DND-41 (cell line): ENCODE results near the gene PRDM2.

Experiments used
- ATAC-seq: fragments of 200-7000 bp; cut with Tn5 transposase; 3 replicates; pipeline ENCODE4 v1.9.1; 2021; ENCODE audit warnings: low read depth; ENCODE audit not compliant: insufficient read depth
- DNase-seq: peaks from one replicate; pipeline ENCODE4 v3.0.0-alpha.2; 2020
- H2AFZ ChIP-seq: 2 replicates; pipeline ENCODE4 v1.6.0; 2012; ENCODE audit warnings: low read depth, low read length
- H3K27ac ChIP-seq: 2 replicates; pipeline ENCODE4 v1.5.1; 2012; ENCODE audit warnings: low read length, inconsistent platforms
- H3K27me3 ChIP-seq: fragments of 200-600 bp; sonication (generic); 2 replicates; pipeline ENCODE4 v1.6.0; 2012; ENCODE audit warnings: low read length, mild to moderate bottlenecking, inconsistent platforms; ENCODE audit not compliant: insufficient read depth, poor library complexity
- H3K36me3 ChIP-seq: 2 replicates; pipeline ENCODE4 v1.5.1; 2012; ENCODE audit warnings: low read length, inconsistent platforms; ENCODE audit not compliant: insufficient read depth
- H3K4me1 ChIP-seq: 2 replicates; pipeline ENCODE4 v1.5.1; 2012; ENCODE audit warnings: mild to moderate bottlenecking, low read length; ENCODE audit not compliant: insufficient read depth
- H3K4me2 ChIP-seq: 2 replicates; pipeline ENCODE4 v1.6.0; 2012; ENCODE audit warnings: mild to moderate bottlenecking, moderate library complexity, low read length, inconsistent platforms; ENCODE audit not compliant: insufficient read depth
- H3K4me3 ChIP-seq, 2 experiments: fragments of 200-600 bp in 1 of 2; shearing (Covaris generic) in 1 of 2; 2 replicates each; pipeline ENCODE4 v1.5.1; 2012 to 2016; ENCODE audit warnings: inconsistent platforms in 2 of 2, low read length in 2 of 2, mild to moderate bottlenecking in 2 of 2, low read depth in 1 of 2, moderate library complexity in 1 of 2
- H3K79me2 ChIP-seq: 2 replicates; pipeline ENCODE4 v1.6.0; 2012; ENCODE audit warnings: low read length, inconsistent platforms; ENCODE audit not compliant: insufficient read depth
- H3K9ac ChIP-seq: 2 replicates; pipeline ENCODE4 v1.6.0; 2012; ENCODE audit warnings: low read depth, mild to moderate bottlenecking, inconsistent platforms, low read length, moderate library complexity
- H3K9me3 ChIP-seq: 2 replicates; pipeline ENCODE4 v1.5.1; 2012; ENCODE audit warnings: low read length, moderate library complexity, mild to moderate bottlenecking, inconsistent platforms; ENCODE audit not compliant: insufficient read depth, severe bottlenecking
- H4K20me1 ChIP-seq: 2 replicates; pipeline ENCODE4 v1.6.0; 2012; ENCODE audit warnings: low read length; ENCODE audit not compliant: insufficient read depth
- CTCF ChIP-seq: IDR thresholded peaks from 2 replicates; pipeline ENCODE4 v1.5.1; 2012; ENCODE audit warnings: borderline replicate concordance, low read length, moderate library complexity, mild to moderate bottlenecking; ENCODE audit not compliant: poor library complexity, severe bottlenecking; ENCODE audit errors: extremely low read depth
- EZH2 ChIP-seq: IDR thresholded peaks from 3 replicates; pipeline ENCODE4 v1.6.1; 2012; ENCODE audit warnings: borderline replicate concordance, low read depth, mild to moderate bottlenecking, moderate library complexity, low read length, inconsistent platforms; ENCODE audit not compliant: severe bottlenecking

Gene PRDM2

GRCh38 chr1:13869172-13869797, 169.3 kb downstream of the PRDM2 start:
- Histone ChIP-seq H3K9ac (no peak overlapping the region), H3K79me2 (no peaks in the 10 kb centered on the region), H2AFZ (no peak overlapping the region), H3K4me1 (no peaks in the 10 kb centered on the region), H3K9me3 (no peaks in the 10 kb centered on the region), H3K4me3 (no peak overlapping the region), H4K20me1 (no peaks in the 10 kb centered on the region), H3K36me3 (no peaks in the 10 kb centered on the region), H3K27me3 (peaks cover 11% of the 10 kb centered on the region), H3K4me2 (no peak overlapping the region), H3K27ac (no peak overlapping the region)
- TF ChIP-seq CTCF (no peak), EZH2 (no peak)
- no peak for DNase-seq
- ATAC-seq, result no peak

- Histone ChIP-seq H3K4me2 (no peak overlapping the region), H3K36me3 (no peaks in the 10 kb centered on the region), H3K79me2 (no peaks in the 10 kb centered on the region), H3K9ac (no peak overlapping the region), H3K9me3 (no peaks in the 10 kb centered on the region), H3K27ac (no peak overlapping the region), H3K4me1 (no peaks in the 10 kb centered on the region), H3K4me3 (no peak overlapping the region), H2AFZ (no peak overlapping the region), H4K20me1 (no peaks in the 10 kb centered on the region), H3K27me3 (peaks cover 6% of the 10 kb centered on the region)
- no peak for ATAC-seq
- TF ChIP-seq CTCF (no peak), EZH2 (no peak)
- no peak for DNase-seq
Observed at GRCh38 chr1:13871413-13871812, 171.4 kb downstream of the PRDM2 start.

DNA sequence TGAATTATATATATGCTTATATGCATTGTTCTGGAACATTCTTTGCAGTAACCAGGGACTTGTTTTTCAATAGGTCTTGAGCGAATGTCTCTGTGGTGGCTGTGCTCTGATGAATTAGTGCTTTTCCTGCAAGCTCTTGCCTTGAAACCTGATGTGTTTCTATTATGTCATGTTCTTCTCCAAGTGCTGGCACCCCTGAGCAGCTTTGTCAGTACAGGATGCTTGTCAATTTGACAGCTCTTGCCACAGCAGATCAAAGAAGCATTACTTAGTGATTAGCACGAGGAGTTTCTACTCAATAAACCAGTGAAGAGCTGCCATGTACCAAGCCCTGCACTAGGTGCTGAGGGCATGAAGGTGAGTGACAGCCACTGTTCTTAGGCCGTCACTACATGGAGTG, 171.9 kb downstream of the PRDM2 start:
- DNase-seq (no peak), ATAC-seq (no peak)
- no peaks in the 10 kb centered on the region for H3K9me3 ChIP-seq
- H3K27me3 ChIP-seq, result peaks cover 6% of the 10 kb centered on the region
- TF ChIP-seq EZH2 (no peak), CTCF (no peak)
- H3K4me3 ChIP-seq, result no peak overlapping the region
- no peaks in the 10 kb centered on the region for H3K36me3 ChIP-seq
- no peaks in the 10 kb centered on the region for H4K20me1 ChIP-seq
- no peaks in the 10 kb centered on the region for H3K79me2 ChIP-seq
- H2AFZ ChIP-seq, result no peak overlapping the region
- no peaks in the 10 kb centered on the region for H3K4me1 ChIP-seq
- no peak overlapping the region for H3K9ac ChIP-seq
- H3K27ac ChIP-seq, result no peak overlapping the region
- H3K4me2 ChIP-seq, result no peak overlapping the region
